ENCODE data around the gene TPH2.

TPH2 gene

DNA sequence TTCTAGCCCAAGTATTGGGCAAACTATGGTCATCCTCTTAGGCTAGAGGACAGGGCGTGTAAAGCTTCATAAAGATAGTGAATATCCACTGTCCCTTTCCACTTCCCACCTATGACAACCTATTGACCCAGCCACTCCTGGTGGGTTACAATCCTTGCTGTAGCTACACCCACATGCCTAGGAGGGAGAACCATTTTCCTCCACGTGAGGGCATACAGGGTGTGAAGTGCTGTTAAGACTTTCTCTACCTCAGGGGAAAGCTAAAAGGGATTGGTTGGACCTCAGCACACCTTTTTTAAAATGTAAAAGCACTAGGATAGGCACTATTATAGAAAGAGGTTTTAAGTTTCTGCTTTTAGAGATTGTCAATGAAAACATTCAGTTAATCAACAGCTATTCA lies 124.4 kb downstream of the TPH2 start:
- no peak for DNase-seq (ENCODE audit: extremely low spot score)
- POLR2A ChIA-PET: no interaction called here
- no peak for TF ChIP-seq CTBP1 (IDR thresholded peaks at IDR 0.05; ENCODE audit: borderline replicate concordance)
- no peak for TF ChIP-seq SUZ12 (IDR thresholded peaks at IDR 0.05)
- CTCF ChIA-PET: no interaction called here

DNA sequence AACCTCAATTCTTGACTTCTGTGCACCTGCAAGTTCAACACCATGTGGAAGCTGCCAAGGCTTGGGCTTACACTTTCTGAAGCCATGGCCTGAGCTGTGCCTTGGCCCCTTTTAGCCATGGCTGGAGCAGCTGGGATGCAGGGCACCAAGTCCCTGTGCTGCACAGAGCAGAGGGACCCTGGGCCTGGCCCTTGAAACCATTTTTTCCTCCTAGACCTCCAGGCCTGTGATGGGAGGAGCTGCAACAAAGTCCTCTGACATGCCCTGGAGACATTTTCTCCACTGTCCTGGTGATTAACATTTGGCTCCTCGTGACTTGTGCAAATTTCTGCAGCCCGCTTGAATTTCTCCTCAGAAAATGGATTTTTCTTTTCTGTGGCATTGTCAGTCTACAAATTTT lies 132.4 kb downstream of the TPH2 start:
- ChIA-PET POLR2A (no interaction called here), CTCF (no interaction called here)
- no peak for TF ChIP-seq HDGF (IDR thresholded peaks at IDR 0.05; ENCODE audit: borderline replicate concordance)
- TF ChIP-seq CTBP1 (IDR thresholded peaks at IDR 0.05; ENCODE audit: borderline replicate concordance): no peak
- TF ChIP-seq FOXK2 (IDR thresholded peaks at IDR 0.05): no peak
- no peak for TF ChIP-seq FOXM1 (IDR thresholded peaks at IDR 0.05; ENCODE audit: borderline replicate concordance)
- TF ChIP-seq ZNF384 (IDR thresholded peaks at IDR 0.05): no peak
- no peak for TF ChIP-seq SUZ12 (IDR thresholded peaks at IDR 0.05)
- TF ChIP-seq NFRKB (IDR thresholded peaks at IDR 0.05): no peak
- no peak for TF ChIP-seq TARDBP (IDR thresholded peaks at IDR 0.05)
- no peak for TF ChIP-seq FOXA1 (IDR thresholded peaks at IDR 0.05)
- TF ChIP-seq ARNT (IDR thresholded peaks at IDR 0.05): no peak
- TF ChIP-seq SP1 (IDR thresholded peaks at IDR 0.05): no peak
- TF ChIP-seq PKNOX1 (IDR thresholded peaks at IDR 0.05): no peak
- TF ChIP-seq ELF4 (IDR thresholded peaks at IDR 0.05): no peak
- TF ChIP-seq BHLHE40 (IDR thresholded peaks at IDR 0.05; ENCODE audit: borderline replicate concordance): no peak
- TF ChIP-seq L3MBTL2 (conservative IDR thresholded peaks at IDR 0.05): no peak
- TF ChIP-seq LEF1 (IDR thresholded peaks at IDR 0.05; ENCODE audit: borderline replicate concordance): no peak
- no peak for DNase-seq (ENCODE audit: extremely low spot score)

GRCh38 chr12:72072592-72073212 lies 134.1 kb downstream of the TPH2 start:
- DNase-seq (ENCODE audit: extremely low spot score): no peak
- TF ChIP-seq FOXA1 (IDR thresholded peaks at IDR 0.05) (no peak), ELF4 (IDR thresholded peaks at IDR 0.05) (no peak), CTBP1 (IDR thresholded peaks at IDR 0.05; ENCODE audit: borderline replicate concordance) (no peak), SP1 (IDR thresholded peaks at IDR 0.05) (no peak), FOXM1 (IDR thresholded peaks at IDR 0.05; ENCODE audit: borderline replicate concordance) (no peak), HDGF (IDR thresholded peaks at IDR 0.05; ENCODE audit: borderline replicate concordance) (no peak), FOXK2 (IDR thresholded peaks at IDR 0.05) (no peak), NFRKB (IDR thresholded peaks at IDR 0.05) (no peak), ARNT (IDR thresholded peaks at IDR 0.05) (no peak), SUZ12 (IDR thresholded peaks at IDR 0.05) (no peak), L3MBTL2 (conservative IDR thresholded peaks at IDR 0.05) (no peak), LEF1 (IDR thresholded peaks at IDR 0.05; ENCODE audit: borderline replicate concordance) (no peak), BHLHE40 (IDR thresholded peaks at IDR 0.05; ENCODE audit: borderline replicate concordance) (no peak), ZNF384 (IDR thresholded peaks at IDR 0.05) (no peak), PKNOX1 (IDR thresholded peaks at IDR 0.05) (no peak), TARDBP (IDR thresholded peaks at IDR 0.05) (no peak)
- ChIA-PET CTCF (no interaction called here), POLR2A (no interaction called here)

- DNase-seq (ENCODE audit: extremely low spot score): no peak
- ChIA-PET POLR2A (no interaction called here), CTCF (no interaction called here)
Measured at GRCh38 chr12:72074065-72074464, 135.4 kb downstream of the TPH2 start.

GRCh38 chr12:72074956-72075355 lies 136.3 kb downstream of the TPH2 start:
- CTCF ChIA-PET: no interaction called here
- TF ChIP-seq PKNOX1 (IDR thresholded peaks at IDR 0.05) (no peak), FOXM1 (IDR thresholded peaks at IDR 0.05; ENCODE audit: borderline replicate concordance) (no peak), TARDBP (IDR thresholded peaks at IDR 0.05) (no peak)
- DNase-seq (ENCODE audit: extremely low spot score): no peak
- POLR2A ChIA-PET: no interaction called here

More at GRCh38 chr12:72074065-72074464, 135.4 kb downstream of the TPH2 start:
- TF ChIP-seq ZNF384 (IDR thresholded peaks at IDR 0.05): no peak
- TF ChIP-seq BHLHE40 (IDR thresholded peaks at IDR 0.05; ENCODE audit: borderline replicate concordance): no peak
- no peak for TF ChIP-seq PKNOX1 (IDR thresholded peaks at IDR 0.05)
- TF ChIP-seq HDGF (IDR thresholded peaks at IDR 0.05; ENCODE audit: borderline replicate concordance): no peak
- no peak for TF ChIP-seq FOXM1 (IDR thresholded peaks at IDR 0.05; ENCODE audit: borderline replicate concordance)
- TF ChIP-seq LEF1 (IDR thresholded peaks at IDR 0.05; ENCODE audit: borderline replicate concordance): no peak
- no peak for TF ChIP-seq SUZ12 (IDR thresholded peaks at IDR 0.05)
- no peak for TF ChIP-seq SP1 (IDR thresholded peaks at IDR 0.05)
- no peak for TF ChIP-seq CTBP1 (IDR thresholded peaks at IDR 0.05; ENCODE audit: borderline replicate concordance)
- no peak for TF ChIP-seq ELF4 (IDR thresholded peaks at IDR 0.05)
- no peak for TF ChIP-seq L3MBTL2 (conservative IDR thresholded peaks at IDR 0.05)
- TF ChIP-seq NFRKB (IDR thresholded peaks at IDR 0.05): no peak
- no peak for TF ChIP-seq ARNT (IDR thresholded peaks at IDR 0.05)

DNA sequence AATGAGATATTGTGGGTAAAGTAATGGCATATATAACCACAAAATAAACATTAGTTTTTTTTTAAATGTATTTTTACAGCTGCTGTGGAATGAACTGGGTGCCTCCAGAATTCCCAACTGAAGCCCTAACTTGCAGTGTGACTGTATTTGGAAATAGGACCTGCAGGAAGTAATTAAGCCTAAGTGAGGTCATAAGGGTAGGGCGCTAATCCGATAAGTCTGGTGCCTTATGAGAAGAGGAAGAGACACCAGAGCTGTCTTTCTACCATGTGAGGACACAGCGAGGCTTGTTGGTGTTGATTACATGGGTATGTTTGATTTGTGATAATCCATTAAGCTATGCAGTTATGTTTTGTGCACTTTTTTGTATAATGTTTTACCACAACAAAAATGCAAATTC lies 136.8 kb downstream of the TPH2 start:
- POLR2A ChIA-PET: no interaction called here
- no peak for DNase-seq (ENCODE audit: extremely low spot score)
- TF ChIP-seq NFRKB (IDR thresholded peaks at IDR 0.05): no peak
- no peak for TF ChIP-seq PKNOX1 (IDR thresholded peaks at IDR 0.05)
- no peak for TF ChIP-seq HDGF (IDR thresholded peaks at IDR 0.05; ENCODE audit: borderline replicate concordance)
- no peak for TF ChIP-seq FOXA1 (IDR thresholded peaks at IDR 0.05)
- no peak for TF ChIP-seq FOXM1 (IDR thresholded peaks at IDR 0.05; ENCODE audit: borderline replicate concordance)
- no peak for TF ChIP-seq CTBP1 (IDR thresholded peaks at IDR 0.05; ENCODE audit: borderline replicate concordance)
- no peak for TF ChIP-seq L3MBTL2 (conservative IDR thresholded peaks at IDR 0.05)
- TF ChIP-seq SP1 (IDR thresholded peaks at IDR 0.05): no peak
- no peak for TF ChIP-seq LEF1 (IDR thresholded peaks at IDR 0.05; ENCODE audit: borderline replicate concordance)

More for the DNA sequence above, 136.8 kb downstream of the TPH2 start:
- CTCF ChIA-PET: no interaction called here
